ENCODE data around the gene IL1R2. TPM values are rescaled to one million over a fixed set of nuclear protein-coding genes. Genes with fewer than 3 reads are reported as not detected.

Gene IL1R2
- total RNA-seq, 1 donor from 2014 or later: 0.50 TPM

- TF ChIP-seq CTCF (IDR thresholded peaks at IDR 0.05; ENCODE audit: insufficient read depth, low read length, poor library complexity, severe bottlenecking): no peak
- peaks cover 2% of the 10 kb centered on the region for H3K36me3 ChIP-seq (ENCODE audit: control insufficient read depth, insufficient read depth, low read length)
- DNase-seq (ENCODE audit: low read depth): no peak
- H3K27me3 ChIP-seq (ENCODE audit: control insufficient read depth, insufficient read depth, low read length): no peaks in the 10 kb centered on the region
- no peak overlapping the region for H3K4me3 ChIP-seq (ENCODE audit: low read depth, low read length)
These were observed 70.4 kb downstream of the IL1R2 start for GRCh38 chr2:102061962-102062795.

GRCh38 chr2:102062802-102063201 lies 71.0 kb downstream of the IL1R2 start:
- H3K4me3 ChIP-seq (ENCODE audit: low read depth, low read length): no peak overlapping the region
- TF ChIP-seq CTCF (IDR thresholded peaks at IDR 0.05; ENCODE audit: insufficient read depth, low read length, poor library complexity, severe bottlenecking): no peak
- no peaks in the 10 kb centered on the region for H3K27me3 ChIP-seq (ENCODE audit: control insufficient read depth, insufficient read depth, low read length)
- no peak for DNase-seq (ENCODE audit: low read depth)
- peaks cover 2% of the 10 kb centered on the region for H3K36me3 ChIP-seq (ENCODE audit: control insufficient read depth, insufficient read depth, low read length)

- Histone ChIP-seq H3K27me3 (ENCODE audit: control insufficient read depth, insufficient read depth, low read length) (no peaks in the 10 kb centered on the region), H3K4me3 (ENCODE audit: low read depth, low read length) (no peak overlapping the region), H3K36me3 (ENCODE audit: control insufficient read depth, insufficient read depth, low read length) (peaks cover 2% of the 10 kb centered on the region)
- no peak for TF ChIP-seq CTCF (IDR thresholded peaks at IDR 0.05; ENCODE audit: insufficient read depth, low read length, poor library complexity, severe bottlenecking)
- DNase-seq (ENCODE audit: low read depth): no peak
These were observed 71.7 kb downstream of the IL1R2 start for GRCh38 chr2:102063487-102063911.

- DNase-seq (ENCODE audit: low read depth): peak; percentile 96
- Histone ChIP-seq H3K4me3 (ENCODE audit: low read depth, low read length) (no peak overlapping the region), H3K36me3 (ENCODE audit: control insufficient read depth, insufficient read depth, low read length) (peaks cover 2% of the 10 kb centered on the region), H3K27me3 (ENCODE audit: control insufficient read depth, insufficient read depth, low read length) (no peaks in the 10 kb centered on the region)
- no peak for TF ChIP-seq CTCF (IDR thresholded peaks at IDR 0.05; ENCODE audit: insufficient read depth, low read length, poor library complexity, severe bottlenecking)
These were observed 72.3 kb downstream of the IL1R2 start for GRCh38 chr2:102063941-102064678.

GRCh38 chr2:102064679-102065674 lies 73.2 kb downstream of the IL1R2 start:
- TF ChIP-seq CTCF (IDR thresholded peaks at IDR 0.05; ENCODE audit: insufficient read depth, low read length, poor library complexity, severe bottlenecking): no peak
- Histone ChIP-seq H3K36me3 (ENCODE audit: control insufficient read depth, insufficient read depth, low read length) (peaks cover 2% of the 10 kb centered on the region), H3K27me3 (ENCODE audit: control insufficient read depth, insufficient read depth, low read length) (no peaks in the 10 kb centered on the region), H3K4me3 (ENCODE audit: low read depth, low read length) (no peak overlapping the region)
- no peak for DNase-seq (ENCODE audit: low read depth)

Data from kidney epithelial cell (primary cell).